Hepatocyte (in vitro differentiated cells): Measurements from ENCODE around the gene TEKT5.

Experiments used
- CTCF ChIP-seq: fragments of 200-600 bp; sonication (generic); IDR thresholded peaks from 2 replicates; pipeline ENCODE4 v1.5.1; 2016; ENCODE audit warnings: antibody characterized with exemption, mild to moderate bottlenecking; ENCODE audit not compliant: poor library complexity
- EZH2 ChIP-seq: fragments of 200-600 bp; sonication (generic); IDR thresholded peaks from 2 replicates; pipeline ENCODE4 v1.6.1; 2016; ENCODE audit warnings: antibody characterized with exemption, mild to moderate bottlenecking, borderline replicate concordance

- TF ChIP-seq CTCF (no peak), EZH2 (no peak)
These were observed 100.3 kb downstream of the TEKT5 start for GRCh38 chr16:10594312-10594950.
